ENCODE measurements around the gene TRIM44.

GRCh38 chr11:35761899-35762298, 99.3 kb downstream of the TRIM44 start:
- TF ChIP-seq CEBPB (IDR thresholded peaks at IDR 0.05) (no peak), EP300 (IDR thresholded peaks at IDR 0.05) (no peak), PHF8 (IDR thresholded peaks at IDR 0.05; ENCODE audit: borderline replicate concordance, low read depth) (no peak), MAFK (IDR thresholded peaks at IDR 0.05; ENCODE audit: partially characterized antibody) (no peak), FOXS1 (CRISPR knock-in tag; IDR thresholded peaks at IDR 0.05) (no peak)
- TF ChIP-seq, protein P1, sequence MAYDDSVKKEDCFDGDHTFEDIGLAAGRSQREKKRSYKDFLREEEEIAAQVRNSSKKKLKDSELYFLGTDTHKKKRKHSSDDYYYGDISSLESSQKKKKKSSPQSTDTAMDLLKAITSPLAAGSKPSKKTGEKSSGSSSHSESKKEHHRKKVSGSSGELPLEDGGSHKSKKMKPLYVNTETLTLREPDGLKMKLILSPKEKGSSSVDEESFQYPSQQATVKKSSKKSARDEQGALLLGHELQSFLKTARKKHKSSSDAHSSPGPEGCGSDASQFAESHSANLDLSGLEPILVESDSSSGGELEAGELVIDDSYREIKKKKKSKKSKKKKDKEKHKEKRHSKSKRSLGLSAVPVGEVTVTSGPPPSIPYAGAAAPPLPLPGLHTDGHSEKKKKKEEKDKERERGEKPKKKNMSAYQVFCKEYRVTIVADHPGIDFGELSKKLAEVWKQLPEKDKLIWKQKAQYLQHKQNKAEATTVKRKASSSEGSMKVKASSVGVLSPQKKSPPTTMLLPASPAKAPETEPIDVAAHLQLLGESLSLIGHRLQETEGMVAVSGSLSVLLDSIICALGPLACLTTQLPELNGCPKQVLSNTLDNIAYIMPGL (CRISPR knock-in tag; IDR thresholded peaks at IDR 0.05; ENCODE audit: borderline replicate concordance): no peak
- TF ChIP-seq, protein P2, sequence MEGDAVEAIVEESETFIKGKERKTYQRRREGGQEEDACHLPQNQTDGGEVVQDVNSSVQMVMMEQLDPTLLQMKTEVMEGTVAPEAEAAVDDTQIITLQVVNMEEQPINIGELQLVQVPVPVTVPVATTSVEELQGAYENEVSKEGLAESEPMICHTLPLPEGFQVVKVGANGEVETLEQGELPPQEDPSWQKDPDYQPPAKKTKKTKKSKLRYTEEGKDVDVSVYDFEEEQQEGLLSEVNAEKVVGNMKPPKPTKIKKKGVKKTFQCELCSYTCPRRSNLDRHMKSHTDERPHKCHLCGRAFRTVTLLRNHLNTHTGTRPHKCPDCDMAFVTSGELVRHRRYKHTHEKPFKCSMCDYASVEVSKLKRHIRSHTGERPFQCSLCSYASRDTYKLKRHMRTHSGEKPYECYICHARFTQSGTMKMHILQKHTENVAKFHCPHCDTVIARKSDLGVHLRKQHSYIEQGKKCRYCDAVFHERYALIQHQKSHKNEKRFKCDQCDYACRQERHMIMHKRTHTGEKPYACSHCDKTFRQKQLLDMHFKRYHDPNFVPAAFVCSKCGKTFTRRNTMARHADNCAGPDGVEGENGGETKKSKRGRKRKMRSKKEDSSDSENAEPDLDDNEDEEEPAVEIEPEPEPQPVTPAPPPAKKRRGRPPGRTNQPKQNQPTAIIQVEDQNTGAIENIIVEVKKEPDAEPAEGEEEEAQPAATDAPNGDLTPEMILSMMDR (IDR thresholded peaks at IDR 0.05): no peak
- TF ChIP-seq, protein P3, sequence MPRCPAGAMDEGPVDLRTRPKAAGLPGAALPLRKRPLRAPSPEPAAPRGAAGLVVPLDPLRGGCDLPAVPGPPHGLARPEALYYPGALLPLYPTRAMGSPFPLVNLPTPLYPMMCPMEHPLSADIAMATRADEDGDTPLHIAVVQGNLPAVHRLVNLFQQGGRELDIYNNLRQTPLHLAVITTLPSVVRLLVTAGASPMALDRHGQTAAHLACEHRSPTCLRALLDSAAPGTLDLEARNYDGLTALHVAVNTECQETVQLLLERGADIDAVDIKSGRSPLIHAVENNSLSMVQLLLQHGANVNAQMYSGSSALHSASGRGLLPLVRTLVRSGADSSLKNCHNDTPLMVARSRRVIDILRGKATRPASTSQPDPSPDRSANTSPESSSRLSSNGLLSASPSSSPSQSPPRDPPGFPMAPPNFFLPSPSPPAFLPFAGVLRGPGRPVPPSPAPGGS (IDR thresholded peaks at IDR 0.05): no peak

Data from A549 (cell line).